GM12891 (cell line): ENCODE results near the gene PTPRF.

ENCODE experiments used
- POLR2A ChIP-seq: IDR thresholded peaks from 2 replicates; pipeline ENCODE4 v1.6.1; 2011; ENCODE audit warnings: low read depth, low read length, control low read depth
- POLR2AphosphoS5 ChIP-seq: IDR thresholded peaks from 2 replicates; pipeline ENCODE4 v1.6.1; 2011; ENCODE audit warnings: low read depth, low read length, control low read depth
- POU2F2 ChIP-seq: IDR thresholded peaks from 2 replicates; pipeline ENCODE4 v1.6.1; 2011; ENCODE audit warnings: low read depth, mild to moderate bottlenecking, control low read depth, low read length, moderate library complexity
- TAF1 ChIP-seq: IDR thresholded peaks from 2 replicates; pipeline ENCODE4 v1.6.1; 2011; ENCODE audit warnings: low read depth, low read length, control low read depth

- TF ChIP-seq POLR2A: no peak
- no peak for TF ChIP-seq POLR2AphosphoS5
- TF ChIP-seq TAF1: no peak
- no peak for TF ChIP-seq POU2F2
Observed at GRCh38 chr1:43613075-43613942, 82.6 kb downstream of the PTPRF start.
